H1 (cell line): ENCODE measurements around the gene ZNF292. TPM values are rescaled to one million over a fixed set of nuclear protein-coding genes. Genes with fewer than 3 reads are reported as not detected.

ENCODE experiments used
- CTCF ChIA-PET: fragments of 300-600 bp; sonication (Branson Sonifier 250); formaldehyde crosslinking; loops from one replicate; lab custom pipeline; 2021; ENCODE audit not compliant: partially characterized antibody; lab: Charles Lee
- POLR2A ChIA-PET: fragments of 300-600 bp; sonication (Branson Sonifier 250); formaldehyde crosslinking; loops from one replicate; lab custom pipeline; 2021; ENCODE audit warnings: inconsistent platforms; ENCODE audit not compliant: partially characterized antibody; lab: Charles Lee
- DNase-seq, 2 experiments: peaks; one replicate each; pipeline versions ENCODE4 v3.0.0 to v3.0.0-alpha.2; 2010 to 2022; ENCODE audit warnings: low spot score in 2 of 2, low read depth in 1 of 2, mixed read lengths in 1 of 2
- FAIRE-seq: peaks from 2 replicates; lab custom pipeline; 2011; peaks lifted over from hg19 to GRCh38; lab: Jason Lieb, UNC
- H2AFZ ChIP-seq: 2 replicates; pipeline ENCODE4 v1.8.1; 2012; ENCODE audit warnings: low read length, inconsistent platforms
- H2AK5ac ChIP-seq: 2 replicates; pipeline ENCODE4 v1.6.1; 2013; ENCODE audit warnings: low read depth, low read length
- H2BK120ac ChIP-seq: replicated peaks from 2 replicates; pipeline ENCODE3; 2013; ENCODE audit warnings: low read depth, low read length, inconsistent platforms
- H2BK12ac ChIP-seq: 2 replicates; pipeline ENCODE4 v1.6.1; 2013; ENCODE audit warnings: low read depth, low read length
- H2BK15ac ChIP-seq: 2 replicates; pipeline ENCODE4 v1.6.1; 2013; ENCODE audit warnings: low read length
- H2BK20ac ChIP-seq: 2 replicates; pipeline ENCODE4 v1.6.1; 2013; ENCODE audit warnings: low read length
- H2BK5ac ChIP-seq: 2 replicates; pipeline ENCODE4 v1.6.1; 2013; ENCODE audit warnings: low read depth, low read length
- H3K14ac ChIP-seq: 2 replicates; pipeline ENCODE4 v1.6.1; 2013; ENCODE audit warnings: inconsistent platforms; ENCODE audit not compliant: insufficient read length
- H3K18ac ChIP-seq: 2 replicates; pipeline ENCODE4 v1.6.1; 2013; ENCODE audit warnings: low read length; ENCODE audit errors: extremely low read depth
- H3K23ac ChIP-seq: 2 replicates; pipeline ENCODE4 v1.6.1; 2013; ENCODE audit warnings: inconsistent platforms; ENCODE audit not compliant: insufficient read length
- H3K23me2 ChIP-seq: 2 replicates; pipeline ENCODE4 v1.6.1; 2013; ENCODE audit warnings: low read depth, low read length
- H3K27ac ChIP-seq: 2 replicates; pipeline ENCODE4 v1.6.1; 2011; ENCODE audit warnings: low read depth, low read length, inconsistent platforms
- H3K27me3 ChIP-seq, 4 experiments: replicated peaks in 1 of 4; 1 replicate in 1 of 4; 2 replicates in 3 of 4; pipeline versions ENCODE4 v1.6.1 to v1.8.1; 2011 to 2013; ENCODE audit warnings: low read length in 3 of 4, mild to moderate bottlenecking in 3 of 4, inconsistent platforms in 2 of 4, mixed read lengths in 2 of 4, moderate library complexity in 1 of 4; ENCODE audit not compliant: control insufficient read depth in 3 of 4, insufficient read depth in 3 of 4; ENCODE audit errors: extremely low read depth in 1 of 4
- H3K36me3 ChIP-seq, 4 experiments: 2 replicates each; pipeline versions ENCODE4 v1.6.1 to v1.8.1; 2011 to 2013; ENCODE audit warnings: mild to moderate bottlenecking in 4 of 4, low read length in 3 of 4, moderate library complexity in 2 of 4, control low read depth in 1 of 4, inconsistent platforms in 1 of 4; ENCODE audit not compliant: insufficient read depth in 4 of 4, control insufficient read depth in 2 of 4
- H3K4ac ChIP-seq: replicated peaks from 2 replicates; pipeline ENCODE3; 2013; ENCODE audit warnings: low read length, low read depth, mixed read lengths, inconsistent platforms; ENCODE audit not compliant: insufficient read length
- H3K4me1 ChIP-seq, 4 experiments: replicated peaks in 1 of 4; 1 replicate in 1 of 4; 2 replicates in 3 of 4; pipeline versions ENCODE4 v1.6.1 to v1.8.1; 2011 to 2013; ENCODE audit warnings: low read length in 3 of 4, inconsistent platforms in 2 of 4, mixed read lengths in 1 of 4; ENCODE audit not compliant: insufficient read depth in 4 of 4, control insufficient read depth in 3 of 4
- H3K4me2 ChIP-seq, 2 experiments: 2 replicates each; pipeline versions ENCODE4 v1.6.1 to v1.8.1; 2011 to 2013; ENCODE audit warnings: low read depth in 2 of 2, low read length in 2 of 2, control low read depth in 1 of 2, inconsistent platforms in 1 of 2, mild to moderate bottlenecking in 1 of 2; ENCODE audit not compliant: insufficient read depth in 1 of 2
- H3K4me3 ChIP-seq, 4 experiments: fragments of 200-600, 300-600 bp in 1 of 4; sonication (generic), shearing (Covaris generic), sonication (Bioruptor Twin) in 1 of 4; 2 replicates each; pipeline versions ENCODE4 v1.5.1 to v1.8.1; 2011 to 2016; ENCODE audit warnings: low read length in 4 of 4, low read depth in 3 of 4, control low read depth in 2 of 4, inconsistent platforms in 2 of 4, mild to moderate bottlenecking in 2 of 4, mixed read lengths in 1 of 4, moderate library complexity in 1 of 4; ENCODE audit not compliant: insufficient read depth in 2 of 4; ENCODE audit errors: extremely low read depth in 1 of 4
- H3K56ac ChIP-seq: replicated peaks from 2 replicates; pipeline ENCODE3; 2013; ENCODE audit warnings: low read depth, mild to moderate bottlenecking, mixed read lengths, low read length, inconsistent platforms; ENCODE audit not compliant: insufficient read length
- H3K79me1 ChIP-seq: 2 replicates; pipeline ENCODE4 v1.6.1; 2013; ENCODE audit warnings: low read depth, low read length, control low read depth
- H3K79me2 ChIP-seq, 2 experiments: 2 replicates each; pipeline versions ENCODE4 v1.6.1 to v1.8.1; 2012 to 2013; ENCODE audit warnings: low read length in 2 of 2, mild to moderate bottlenecking in 2 of 2, inconsistent platforms in 1 of 2; ENCODE audit not compliant: insufficient read depth in 2 of 2, control insufficient read depth in 1 of 2
- H3K9ac ChIP-seq, 4 experiments: replicated peaks in 1 of 4; 1 replicate in 1 of 4; 2 replicates in 3 of 4; pipeline versions ENCODE4 v1.6.1 to v1.8.1; 2011 to 2013; ENCODE audit warnings: low read depth in 3 of 4, low read length in 3 of 4, control low read depth in 2 of 4, mild to moderate bottlenecking in 2 of 4, moderate library complexity in 2 of 4, inconsistent platforms in 1 of 4; ENCODE audit errors: extremely low read depth in 1 of 4
- H3K9me3 ChIP-seq, 2 experiments: 2 replicates each; pipeline versions ENCODE4 v1.6.1 to v1.8.1; 2012 to 2013; ENCODE audit warnings: mild to moderate bottlenecking in 2 of 2, moderate library complexity in 2 of 2, control low read depth in 1 of 2, inconsistent platforms in 1 of 2, low read depth in 1 of 2, low read length in 1 of 2, mixed read lengths in 1 of 2; ENCODE audit not compliant: insufficient read depth in 2 of 2
- H4K20me1 ChIP-seq, 2 experiments: replicated peaks in 1 of 2; 2 replicates each; pipeline versions ENCODE3 to v1.8.1; 2011 to 2013; ENCODE audit warnings: inconsistent platforms in 2 of 2, low read length in 2 of 2, mild to moderate bottlenecking in 1 of 2; ENCODE audit not compliant: insufficient read depth in 2 of 2, control insufficient read depth in 1 of 2
- H4K5ac ChIP-seq: 2 replicates; pipeline ENCODE4 v1.6.1; 2013; ENCODE audit warnings: low read length, low read depth, mixed read lengths, inconsistent platforms; ENCODE audit not compliant: insufficient read length
- H4K8ac ChIP-seq: 2 replicates; pipeline ENCODE4 v1.8.0; 2013; ENCODE audit warnings: mild to moderate bottlenecking, moderate library complexity, low read length, inconsistent platforms; ENCODE audit not compliant: insufficient read depth; ENCODE audit errors: extremely low read depth
- H4K91ac ChIP-seq: replicated peaks from 2 replicates; pipeline ENCODE3; 2013; ENCODE audit warnings: low read length, mixed read lengths, inconsistent platforms; ENCODE audit not compliant: insufficient read length
- BACH1 ChIP-seq: IDR thresholded peaks from 2 replicates; pipeline ENCODE4 v1.6.1; 2012; ENCODE audit warnings: low read length, improper control_type of control experiment
- CHD1 ChIP-seq: IDR thresholded peaks from 2 replicates; pipeline ENCODE4 v1.6.1; 2012; ENCODE audit warnings: low read depth, low read length, improper control_type of control experiment
- CHD2 ChIP-seq: IDR thresholded peaks from 2 replicates; pipeline ENCODE4 v1.6.1; 2012; ENCODE audit warnings: low read length, improper control_type of control experiment
- CTCF ChIP-seq, 3 experiments: IDR thresholded peaks; 1 replicate in 2 of 3; 2 replicates in 1 of 3; pipeline versions ENCODE4 v1.5.1 to v1.6.1; 2011; ENCODE audit warnings: low read length in 3 of 3, mild to moderate bottlenecking in 3 of 3, inconsistent platforms in 2 of 3, low read depth in 1 of 3, moderate library complexity in 1 of 3; ENCODE audit not compliant: insufficient read depth in 1 of 3; ENCODE audit errors: control extremely low read depth in 1 of 3
- GTF2F1 ChIP-seq: IDR thresholded peaks from 2 replicates; pipeline ENCODE4 v1.6.1; 2012; ENCODE audit warnings: low read depth, low read length, improper control_type of control experiment, borderline replicate concordance
- JUND ChIP-seq: IDR thresholded peaks from 2 replicates; pipeline ENCODE4 v1.6.1; 2011; ENCODE audit warnings: mild to moderate bottlenecking, improper control_type of control experiment, low read length
- KDM1A ChIP-seq: fragments of 200-600, 300-600 bp; sonication (generic); IDR thresholded peaks from 2 replicates; pipeline ENCODE4 v1.7.1; 2016; ENCODE audit warnings: mild to moderate bottlenecking, low read length, borderline replicate concordance
- PHF8 ChIP-seq: fragments of 200-600 bp; sonication (generic); conservative IDR thresholded peaks from 2 replicates; pipeline ENCODE4 v1.7.1; 2012; ENCODE audit warnings: low read depth, mild to moderate bottlenecking, inconsistent platforms, low read length, moderate library complexity
- POLR2A ChIP-seq, 2 experiments: IDR thresholded peaks; 1 replicate in 1 of 2; 2 replicates in 1 of 2; pipeline ENCODE4 v1.6.1; 2011; ENCODE audit warnings: low read depth in 2 of 2, low read length in 2 of 2, mild to moderate bottlenecking in 2 of 2; ENCODE audit errors: control extremely low read depth in 1 of 2
- TAF1 ChIP-seq: IDR thresholded peaks from 2 replicates; pipeline ENCODE4 v1.6.1; 2011; ENCODE audit warnings: mild to moderate bottlenecking, low read depth, low read length
- TEAD4 ChIP-seq: IDR thresholded peaks from 2 replicates; pipeline ENCODE4 v1.6.1; 2012; ENCODE audit warnings: low read depth, low read length, inconsistent platforms, mixed read lengths
- WGBS, 2 experiments: shearing (Covaris generic) in 1 of 2; methylation state at CpG; one replicate each; pipeline versions ENCODE4 v1.1.6 to v1.1.7; 2013 to 2015; ENCODE audit warnings: low lambda C conversion rate in 2 of 2, mixed read lengths in 2 of 2, inconsistent platforms in 1 of 2, low coverage in 1 of 2, missing lambda C conversion rate in 1 of 2; ENCODE audit not compliant: insufficient replicate concordance in 2 of 2, insufficient coverage in 1 of 2, insufficient read length in 1 of 2; ENCODE audit errors: extremely low coverage in 1 of 2, missing lambda C conversion rate in 1 of 2; 5-methylcytosine and 5-hydroxymethylcytosine counted together
- polyA plus RNA-seq, 7 experiments: library from polyadenylated mRNA; depleted of rRNA in 3 of 7; stranded (reverse) in 5 of 7; unstranded in 2 of 7; fragments of >200 nt in 5 of 7; fragments of 200-250 nt in 2 of 7; gene quantifications; 1 replicate in 5 of 7; 2 replicates in 1 of 7; 4 replicates in 1 of 7; pipeline versions ENCODE4 v1.2.1 to v1.2.3, GENCODE V29; 2011 to 2013; ENCODE audit warnings: missing spikeins in 2 of 7, mixed read lengths in 2 of 7
- total RNA-seq: library from RNA; stranded (reverse); fragmentation: NEBNext Ultra II Directional; extraction: Animal tissue kit (Norgen Biotek cat#: 25700); gene quantifications from 2 replicates; pipeline ENCODE4 v1.2.1, GENCODE V29; 2021

The ZNF292 gene
- total and polyA plus RNA-seq, 2 of the 8 experiments (the other 6 are each of a cell fraction or from before 2014, with no cell fraction given) = 6.8 to 44.2 TPM

GRCh38 chr6:87209812-87210211 is 54.4 kb downstream of the ZNF292 start:
- Histone ChIP-seq H4K20me1 (peaks cover 13 to 17% of the 10 kb centered on the region in 2 experiments), H3K4me3 (no peak overlapping the region; a peak in 1 of 8 replicates)
- POLR2A ChIA-PET = interaction anchor here (1.2 kb wide), 1 partner anchor 10 kb away, joined by 4 read pairs; no protein-coding TSS in a partner anchor
- no peak for TF ChIP-seq POLR2A (IDR thresholded peaks at IDR 0.05; ENCODE audit: control extremely low read depth in 1 of 2, low read depth in 2 of 2, low read length in 2 of 2)
- no peak for TF ChIP-seq TAF1
- TF ChIP-seq GTF2F1 = no peak
- TF ChIP-seq JUND = no peak
- TF ChIP-seq KDM1A = no peak
- no peak for TF ChIP-seq BACH1
- no peak for TF ChIP-seq TEAD4
- no peak for TF ChIP-seq CHD1
- TF ChIP-seq PHF8 = no peak
- TF ChIP-seq CHD2 = no peak
- no peak for TF ChIP-seq CTCF (IDR thresholded peaks at IDR 0.05; ENCODE audit: control extremely low read depth in 1 of 3, insufficient read depth in 1 of 3, low read depth in 1 of 3, low read length in 3 of 3)

More at GRCh38 chr6:87209812-87210211, 54.4 kb downstream of the ZNF292 start:
- H3K4me2 ChIP-seq = no peak overlapping the region
- no peak overlapping the region for H3K14ac ChIP-seq
- H3K27me3 ChIP-seq = no peaks in the 10 kb centered on the region
- H3K23me2 ChIP-seq = no peaks in the 10 kb centered on the region
- no peak overlapping the region for H2BK20ac ChIP-seq
- H2BK12ac ChIP-seq = no peak overlapping the region
- H2AK5ac ChIP-seq = no peak overlapping the region
- H3K4me1 ChIP-seq = peaks cover 5 to 48% (median 26%) of the 10 kb centered on the region in 4 experiments
- H3K36me3 ChIP-seq = peaks cover 0 to 8% (median 0%) of the 10 kb centered on the region in 4 experiments; a peak in 1 of 8 replicates
- H4K5ac ChIP-seq = no peak overlapping the region
- 81% methylated on average over 3 of the region's 3 CpGs; no CpG with 5 or more reads in 1 of the 2 experiments for WGBS, 2 experiments
- FAIRE-seq (no peak), DNase-seq (no peak)
- H3K4ac ChIP-seq = no peak overlapping the region
- no peak overlapping the region for H2BK120ac ChIP-seq
- H3K23ac ChIP-seq = no peak overlapping the region
- H3K18ac ChIP-seq = no peak overlapping the region
- no peak overlapping the region for H3K9ac ChIP-seq
- CTCF ChIA-PET = interaction anchor here (1.2 kb wide), 1 partner anchor 9 kb away, joined by 3 read pairs; no protein-coding TSS in a partner anchor
- H2BK5ac ChIP-seq = no peak overlapping the region
- H3K56ac ChIP-seq = no peak overlapping the region
- H3K79me1 ChIP-seq = peaks cover 6% of the 10 kb centered on the region
- no peak overlapping the region for H2AFZ ChIP-seq
- H3K9me3 ChIP-seq = no peaks in the 10 kb centered on the region
- no peak overlapping the region for H4K91ac ChIP-seq
- no peak overlapping the region for H2BK15ac ChIP-seq
- H3K27ac ChIP-seq = no peak overlapping the region
- peaks cover 4 to 100% of the 10 kb centered on the region in 2 experiments; a peak in 3 of 4 replicates for H3K79me2 ChIP-seq
- no peak overlapping the region for H4K8ac ChIP-seq
